ENCODE results near the gene BDKRB1. TPM values are rescaled to one million over a fixed set of nuclear protein-coding genes. Genes with fewer than 3 reads are reported as not detected.
A peak's percentile ranks its signal among the peaks of the same experiment; 100 is the strongest.

The BDKRB1 gene
- total RNA-seq (not detected), polyA plus RNA-seq (not detected), total RNA-seq (0 reads per million in 6 experiments)

DNA sequence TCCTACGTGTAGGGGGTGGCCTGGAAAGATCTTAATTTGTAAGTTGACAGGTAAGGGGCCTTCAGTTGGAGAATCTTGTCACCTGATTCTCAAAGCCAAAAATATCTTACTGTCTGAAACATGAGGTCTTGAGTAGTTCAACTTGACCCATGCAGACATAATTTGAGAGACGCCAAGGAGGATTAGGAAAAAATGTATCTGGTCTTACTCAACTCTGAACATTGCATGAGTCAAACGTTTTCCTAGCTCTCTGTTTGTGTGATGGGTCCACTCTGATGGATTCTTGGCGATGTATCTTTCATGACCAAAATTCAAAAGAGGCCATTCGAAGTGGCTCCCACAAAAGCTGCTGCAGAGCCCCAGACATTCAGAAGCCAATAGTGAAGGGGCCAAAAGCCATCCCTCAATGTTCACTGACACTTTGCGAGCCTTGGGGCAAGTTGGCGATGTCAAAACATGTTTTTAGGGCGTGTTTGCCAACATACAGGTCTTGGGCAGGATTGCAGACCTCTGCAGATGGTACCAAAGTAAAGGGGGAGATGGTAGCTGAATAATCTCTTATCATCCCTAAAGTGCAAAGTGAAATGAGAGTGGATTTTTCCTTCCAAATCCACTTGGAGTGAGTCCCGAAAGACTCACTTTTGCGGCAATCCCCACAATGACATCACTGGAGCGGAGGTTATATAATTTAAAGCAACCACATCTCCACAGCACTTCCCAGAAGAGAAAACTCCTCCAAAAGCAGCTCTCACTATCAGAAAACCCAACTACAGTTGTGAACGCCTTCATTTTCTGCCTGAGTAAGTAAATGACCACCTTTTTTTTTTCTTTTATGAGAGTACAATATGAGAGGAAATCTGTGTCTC lies at the start of gene BDKRB1:
Gene BDKRB1, plus strand, starts transcription at position 710 of the 866 bp plus-strand sequence. CDS start 7,473 bp downstream, outside the sequence.
- H3K4me3 Mint-ChIP-seq: no peak within 1 kb of the TSS
- H3K27ac Mint-ChIP-seq: no peak within 1 kb of the TSS
- peaks cover 18 to 71% (median 44%) of the 10 kb centered on the region in 5 donors for H3K27me3 Mint-ChIP-seq
- no peak for ATAC-seq
- H3K36me3 Mint-ChIP-seq: no peaks in the 10 kb centered on the region
- no peak for DNase-seq
- POLR2A ChIA-PET: no interaction called here
- H3K9me3 Mint-ChIP-seq: no peaks in the 10 kb centered on the region
- no peaks in the 10 kb centered on the region for H3K4me1 Mint-ChIP-seq

DNA sequence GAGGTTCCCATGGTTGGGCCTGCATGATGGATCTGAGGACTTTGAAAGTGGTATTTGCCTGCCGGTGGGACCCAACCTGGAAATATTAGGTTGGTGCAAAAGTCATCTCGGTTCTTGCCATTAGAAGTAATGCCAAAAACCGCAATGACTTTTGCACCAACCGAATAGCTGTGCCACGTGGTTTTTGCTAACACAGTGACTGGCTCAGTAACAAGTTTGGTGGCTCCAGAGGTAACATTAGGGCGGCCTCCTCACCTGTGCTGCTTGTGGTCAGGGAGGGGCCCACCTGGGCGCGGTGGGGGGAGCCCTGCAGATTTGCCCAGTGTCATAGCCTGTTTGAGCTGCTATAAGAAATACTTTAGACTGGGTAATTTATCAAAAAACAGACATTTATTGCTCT lies 49.5 kb upstream of the BDKRB1 start:
- POLR2A ChIA-PET: no interaction called here
- ATAC-seq: no peak
- H3K27me3 Mint-ChIP-seq: peaks cover 26 to 59% (median 38%) of the 10 kb centered on the region in 5 donors
- no peak for DNase-seq
- peaks cover 5 to 7% (median 6%) of the 10 kb centered on the region in 4 donors for H3K4me1 Mint-ChIP-seq
- H3K4me3 Mint-ChIP-seq: no peak overlapping the region
- peaks cover 0 to 4% (median 0%) of the 10 kb centered on the region in 9 donors for H3K9me3 Mint-ChIP-seq
- H3K36me3 Mint-ChIP-seq: peaks cover 0 to 4% (median 0%) of the 10 kb centered on the region in 3 donors
- no peak overlapping the region for H3K27ac Mint-ChIP-seq

DNA sequence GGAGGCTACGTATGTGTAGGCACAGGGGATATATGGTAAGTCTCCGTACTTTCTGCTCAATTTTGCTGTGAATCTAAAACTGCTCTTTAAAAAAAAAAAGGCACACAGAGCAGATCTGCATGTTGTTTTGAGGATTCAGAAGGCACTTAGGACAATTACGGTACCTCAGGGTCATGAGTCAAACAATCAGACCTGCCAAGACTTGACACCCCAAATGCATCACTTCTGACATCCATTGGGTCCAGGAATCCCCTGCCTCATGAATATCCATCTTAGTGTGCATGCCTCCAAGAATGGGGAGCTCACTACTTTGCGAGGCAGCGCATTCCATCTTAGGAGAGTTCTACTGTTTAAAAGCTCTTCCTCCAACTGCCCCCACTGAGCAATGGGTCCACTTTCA lies 48.3 kb upstream of the BDKRB1 start:
- POLR2A ChIA-PET: no interaction called here
- ATAC-seq (no peak), DNase-seq (no peak)
- H3K4me3 Mint-ChIP-seq: no peak overlapping the region
- no peak overlapping the region for H3K27ac Mint-ChIP-seq
- peaks cover 19 to 47% (median 28%) of the 10 kb centered on the region in 5 donors for H3K27me3 Mint-ChIP-seq
- H3K9me3 Mint-ChIP-seq: peaks cover 0 to 15% (median 9%) of the 10 kb centered on the region in 9 donors
- H3K36me3 Mint-ChIP-seq: peaks cover 0 to 14% (median 0%) of the 10 kb centered on the region in 3 donors
- H3K4me1 Mint-ChIP-seq: peaks cover 5 to 7% (median 5%) of the 10 kb centered on the region in 4 donors

DNA sequence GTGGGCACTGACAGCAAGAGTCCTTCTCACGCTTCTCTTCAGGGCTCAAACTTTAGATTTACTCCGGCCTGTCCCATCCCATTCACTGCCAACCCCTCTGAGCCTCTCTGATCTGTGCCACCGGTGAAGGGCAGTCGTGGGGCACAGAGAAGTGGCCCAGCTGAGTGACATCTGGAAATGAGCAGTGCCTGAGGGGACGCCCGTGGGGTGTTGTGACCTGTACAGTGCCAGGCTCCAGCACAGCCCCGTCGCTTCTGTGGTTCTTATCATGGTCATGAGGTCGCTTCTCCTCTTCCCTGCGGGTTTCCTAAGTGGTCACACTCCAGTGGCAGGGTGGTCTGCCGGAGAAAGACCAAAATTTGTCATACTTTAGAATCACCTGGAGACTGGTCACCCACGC lies 47.3 kb upstream of the BDKRB1 start:
- Mint-ChIP-seq H3K36me3 (peaks cover 0 to 10% (median 0%) of the 10 kb centered on the region in 3 donors), H3K27me3 (peaks cover 11 to 37% (median 20%) of the 10 kb centered on the region in 5 donors), H3K27ac (no peak overlapping the region), H3K4me1 (peaks cover 4 to 7% (median 5%) of the 10 kb centered on the region in 4 donors), H3K9me3 (peaks cover 0 to 21% (median 9%) of the 10 kb centered on the region in 9 donors), H3K4me3 (no peak overlapping the region)
- POLR2A ChIA-PET: no interaction called here
- no peak for DNase-seq
- ATAC-seq: no peak

DNA sequence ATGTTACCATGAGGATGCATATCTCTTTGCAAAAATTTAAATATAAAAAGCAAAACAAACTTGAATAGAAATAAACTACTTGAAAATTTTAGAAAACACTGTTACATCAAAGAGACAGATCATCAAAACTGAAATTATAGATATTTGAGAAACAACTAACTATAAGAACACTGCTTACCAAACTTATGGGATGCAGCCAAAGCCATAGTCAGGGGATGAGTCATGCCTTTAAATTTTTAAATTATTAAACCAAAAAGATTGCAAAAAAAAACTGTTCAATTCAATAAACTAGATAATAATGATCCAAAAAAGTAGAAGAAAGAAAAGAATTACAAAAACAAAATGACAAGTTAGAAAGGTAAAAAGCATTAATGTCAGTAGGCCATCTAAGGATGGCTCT lies 43.9 kb upstream of the BDKRB1 start:
- peaks cover 5 to 30% (median 11%) of the 10 kb centered on the region in 5 donors for H3K27me3 Mint-ChIP-seq
- POLR2A ChIA-PET: no interaction called here
- no peak for DNase-seq
- H3K4me1 Mint-ChIP-seq: no peaks in the 10 kb centered on the region
- ATAC-seq: no peak
- H3K4me3 Mint-ChIP-seq: no peak overlapping the region
- H3K27ac Mint-ChIP-seq: no peak overlapping the region
- H3K36me3 Mint-ChIP-seq: peaks cover 0 to 10% (median 0%) of the 10 kb centered on the region in 3 donors
- peaks cover 0 to 21% (median 9%) of the 10 kb centered on the region in 9 donors for H3K9me3 Mint-ChIP-seq

DNA sequence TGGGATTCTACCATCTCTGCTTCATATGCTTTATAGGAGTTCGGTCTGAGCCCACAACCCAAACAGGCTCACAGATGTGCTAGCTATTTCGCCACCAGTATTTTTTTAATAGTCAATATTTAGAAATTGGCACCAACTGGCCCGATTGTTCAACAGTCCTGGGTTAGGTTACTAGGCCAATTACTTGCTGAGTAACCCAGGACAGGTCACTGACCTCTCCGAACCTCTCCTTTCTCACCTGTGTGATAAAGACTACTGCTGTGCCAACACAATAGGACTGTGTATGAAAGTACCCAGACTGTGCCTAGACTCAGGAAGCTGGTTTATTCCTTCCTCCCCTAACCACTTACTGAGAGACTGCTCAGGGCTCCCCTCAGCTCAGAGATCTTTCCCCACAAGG lies 43.1 kb upstream of the BDKRB1 start:
- peak overlapping the region in 1 of 10 donors; percentile 5 for H3K27ac Mint-ChIP-seq
- peaks cover 3 to 22% (median 5%) of the 10 kb centered on the region in 5 donors for H3K27me3 Mint-ChIP-seq
- ATAC-seq: no peak
- no peaks in the 10 kb centered on the region for H3K4me1 Mint-ChIP-seq
- H3K36me3 Mint-ChIP-seq: peaks cover 0 to 10% (median 0%) of the 10 kb centered on the region in 3 donors
- H3K9me3 Mint-ChIP-seq: peaks cover 0 to 21% (median 9%) of the 10 kb centered on the region in 9 donors
- DNase-seq: no peak
- no peak overlapping the region for H3K4me3 Mint-ChIP-seq
- POLR2A ChIA-PET: no interaction called here

DNA sequence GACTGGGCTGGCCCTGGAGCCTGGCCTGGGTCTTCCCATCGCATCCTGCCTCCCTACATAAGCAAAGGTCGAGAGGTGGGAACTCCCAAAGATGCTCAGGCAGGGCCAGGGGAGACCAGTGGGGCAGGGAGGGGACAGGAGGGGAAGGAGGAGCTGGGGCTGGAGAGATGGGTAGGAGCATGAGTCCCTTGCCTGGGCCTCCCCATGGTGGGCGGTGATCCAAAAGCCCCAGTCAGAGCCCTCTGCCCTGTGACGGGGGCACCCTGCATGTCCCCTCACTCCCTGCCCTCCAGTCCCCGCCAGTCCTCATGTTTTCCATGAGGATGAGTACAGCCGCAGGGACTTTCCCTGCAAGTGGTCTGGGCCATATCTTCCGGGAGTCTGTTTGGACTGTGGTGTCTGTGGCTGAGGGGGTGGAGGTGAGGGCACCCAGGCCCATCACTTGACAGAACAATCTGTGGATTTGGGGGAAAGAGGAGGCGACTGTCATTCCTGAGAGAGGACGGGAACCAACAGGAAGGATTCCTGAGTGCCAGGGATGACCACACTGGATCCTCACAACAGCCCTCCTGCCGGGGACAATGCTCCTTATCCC lies 42.0 kb upstream of the BDKRB1 start:
- DNase-seq (no peak), ATAC-seq (no peak)
- Mint-ChIP-seq H3K4me1 (no peaks in the 10 kb centered on the region), H3K4me3 (no peak overlapping the region), H3K36me3 (peaks cover 0 to 10% (median 0%) of the 10 kb centered on the region in 3 donors), H3K27ac (no peak overlapping the region), H3K9me3 (peaks cover 0 to 21% (median 9%) of the 10 kb centered on the region in 9 donors), H3K27me3 (peaks cover 0 to 12% (median 5%) of the 10 kb centered on the region in 5 donors)
- POLR2A ChIA-PET: no interaction called here

DNA sequence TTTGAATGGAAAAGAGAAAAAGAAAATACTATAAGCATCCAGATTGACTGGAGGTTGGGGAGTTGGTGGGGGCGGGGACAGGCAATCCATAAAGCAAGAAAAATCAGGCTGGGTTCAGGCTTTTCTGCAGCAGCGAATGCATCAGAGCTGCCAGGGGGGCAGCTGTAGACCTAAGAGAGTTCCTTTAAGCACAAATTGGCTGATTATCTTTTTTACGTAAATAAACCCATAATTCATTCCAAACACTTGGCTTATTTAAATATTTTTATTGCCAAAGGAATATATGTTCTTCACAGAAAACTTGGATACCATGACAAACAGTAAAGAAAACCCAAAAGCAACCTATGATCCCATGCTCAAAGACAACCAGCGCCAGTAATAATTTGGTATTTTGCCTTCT lies 41.2 kb upstream of the BDKRB1 start:
- H3K36me3 Mint-ChIP-seq: peaks cover 0 to 10% (median 0%) of the 10 kb centered on the region in 3 donors
- no peak overlapping the region for H3K27ac Mint-ChIP-seq
- ATAC-seq: no peak
- peaks cover 0 to 21% (median 9%) of the 10 kb centered on the region in 9 donors for H3K9me3 Mint-ChIP-seq
- DNase-seq: no peak
- POLR2A ChIA-PET: no interaction called here
- H3K4me1 Mint-ChIP-seq: no peaks in the 10 kb centered on the region
- peaks cover 1 to 8% (median 3%) of the 10 kb centered on the region in 5 donors for H3K27me3 Mint-ChIP-seq
- no peak overlapping the region for H3K4me3 Mint-ChIP-seq

DNA sequence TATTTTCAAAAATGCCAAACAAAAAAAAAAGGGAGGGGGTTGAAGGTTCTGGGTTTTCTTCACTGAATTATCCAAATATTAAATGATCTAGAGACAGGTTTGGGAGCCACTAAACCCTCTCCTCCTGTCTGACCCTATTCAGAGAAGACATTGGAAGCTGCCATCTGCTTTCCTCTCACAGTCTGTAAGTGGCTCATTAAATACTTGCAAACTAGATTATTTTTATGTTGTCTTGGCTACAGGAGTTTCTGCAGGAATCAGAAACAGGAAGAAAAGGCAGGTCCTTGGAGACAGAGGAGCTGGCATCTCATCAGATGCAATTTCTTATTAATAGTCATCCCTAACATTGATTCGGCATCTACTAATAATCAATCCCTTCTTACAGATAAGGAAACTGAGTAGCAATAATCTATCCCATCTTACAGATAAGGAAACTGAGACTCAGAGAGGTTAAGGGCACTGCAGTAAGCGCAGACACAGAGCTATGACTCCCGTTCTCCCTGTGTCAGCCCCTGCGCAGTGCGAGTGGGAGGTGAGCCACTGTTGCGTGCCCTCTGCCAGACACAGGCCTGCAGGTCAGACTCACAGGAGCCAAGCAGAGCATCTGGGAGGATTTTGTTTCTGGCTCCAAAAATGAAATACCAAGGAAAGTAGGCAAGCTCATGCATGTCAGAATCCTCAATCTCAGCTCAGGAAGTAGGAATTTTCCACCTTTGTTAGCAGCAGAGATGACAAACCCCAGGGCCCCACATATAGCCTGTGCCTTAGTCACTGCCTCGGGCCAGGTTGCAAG lies 40.4 kb upstream of the BDKRB1 start:
- H3K4me1 Mint-ChIP-seq: no peaks in the 10 kb centered on the region
- H3K9me3 Mint-ChIP-seq: peaks cover 0 to 21% (median 9%) of the 10 kb centered on the region in 9 donors
- H3K4me3 Mint-ChIP-seq: no peak overlapping the region
- ATAC-seq: no peak
- peaks cover 1 to 16% (median 6%) of the 10 kb centered on the region in 5 donors for H3K27me3 Mint-ChIP-seq
- peak overlapping the region in 1 of 10 donors; percentile 30 for H3K27ac Mint-ChIP-seq
- no peak for DNase-seq
- H3K36me3 Mint-ChIP-seq: peaks cover 0 to 10% (median 0%) of the 10 kb centered on the region in 3 donors
- POLR2A ChIA-PET: interaction anchor here (0.6 kb wide), 1 partner anchor 1634 kb away, joined by 3 read pairs; no protein-coding TSS in a partner anchor

DNA sequence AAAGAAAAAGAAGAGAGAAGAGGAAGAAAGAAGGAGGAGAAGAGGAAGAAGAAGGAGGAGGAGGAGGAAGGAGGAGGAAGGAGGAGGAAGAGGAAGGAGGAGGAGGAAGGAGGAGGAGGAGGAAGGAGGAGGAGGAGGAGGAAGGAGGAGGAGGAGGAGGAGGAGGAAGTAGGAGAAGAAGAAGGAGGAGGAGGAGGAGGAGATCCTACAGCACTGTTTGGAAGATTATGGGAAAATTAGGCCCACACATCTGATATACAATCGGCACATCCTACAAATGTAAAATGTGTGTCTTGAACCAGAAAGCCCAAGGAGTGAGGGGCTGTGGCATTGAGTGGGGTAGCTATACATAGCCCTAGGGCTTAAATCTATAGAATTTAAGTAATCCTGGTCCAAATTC lies 39.4 kb upstream of the BDKRB1 start:
- Mint-ChIP-seq H3K27ac (no peak overlapping the region), H3K4me3 (no peak overlapping the region), H3K36me3 (peaks cover 0 to 10% (median 0%) of the 10 kb centered on the region in 3 donors), H3K27me3 (peaks cover 3 to 26% (median 15%) of the 10 kb centered on the region in 5 donors), H3K9me3 (peaks cover 0 to 17% (median 8%) of the 10 kb centered on the region in 9 donors), H3K4me1 (no peaks in the 10 kb centered on the region)
- ATAC-seq (no peak), DNase-seq (no peak)
- POLR2A ChIA-PET: no interaction called here

DNA sequence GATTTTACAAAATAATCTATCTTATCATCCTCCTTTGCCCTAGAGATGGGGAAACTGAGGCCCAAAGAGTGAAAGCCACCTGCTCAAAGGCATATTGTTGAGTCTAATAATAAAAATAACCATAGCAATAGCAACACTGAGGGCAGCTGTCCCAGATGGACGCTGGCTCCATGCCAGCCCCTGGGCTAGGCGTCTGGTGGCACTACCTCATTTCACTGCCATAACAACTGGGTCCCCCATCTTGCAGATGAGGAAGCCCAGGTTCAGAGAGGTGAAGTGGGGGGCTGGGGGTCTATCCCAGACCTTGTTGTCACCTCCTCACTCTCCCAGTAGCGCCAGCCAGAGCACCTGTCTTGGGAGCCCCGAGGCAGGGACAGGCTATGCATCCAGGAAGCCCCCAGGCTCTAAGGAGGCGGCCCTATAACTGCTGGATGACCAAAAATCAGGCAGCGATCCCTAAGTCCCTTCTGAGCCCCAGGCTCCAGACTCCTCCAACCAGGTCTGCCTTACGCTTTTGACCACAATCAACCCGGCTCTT lies 38.6 kb upstream of the BDKRB1 start:
- peaks cover 3 to 31% (median 15%) of the 10 kb centered on the region in 5 donors for H3K27me3 Mint-ChIP-seq
- H3K27ac Mint-ChIP-seq: no peak overlapping the region
- peaks cover 0 to 9% (median 4%) of the 10 kb centered on the region in 9 donors for H3K9me3 Mint-ChIP-seq

DNA sequence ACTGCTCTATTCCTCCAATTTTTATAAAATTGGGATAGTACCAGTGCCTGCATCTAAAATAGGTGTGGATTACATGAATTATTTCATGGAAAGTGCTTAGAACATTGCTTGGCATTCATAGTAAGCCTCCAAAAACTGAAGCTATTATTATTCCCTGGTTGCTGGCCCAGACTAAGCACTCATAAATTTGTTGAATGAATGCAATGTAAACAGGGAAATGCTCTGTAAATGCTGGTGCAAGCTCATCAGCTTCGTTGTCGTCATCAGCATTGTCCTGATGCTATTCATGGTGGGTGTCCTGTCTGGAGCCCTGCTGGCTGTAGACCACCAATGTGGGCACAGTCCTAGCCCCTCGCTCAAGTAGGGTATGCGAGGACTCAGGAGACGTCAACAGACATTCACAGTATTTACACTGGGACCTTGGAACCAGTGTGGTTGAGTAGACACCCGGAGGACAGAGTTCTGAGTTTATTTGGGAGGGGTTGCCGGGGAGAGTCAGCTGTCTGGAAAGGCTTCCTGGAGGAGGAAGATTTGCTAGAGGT lies 34.8 kb upstream of the BDKRB1 start:
- no peak overlapping the region for H3K27ac Mint-ChIP-seq
- peaks cover 3 to 37% (median 20%) of the 10 kb centered on the region in 5 donors for H3K27me3 Mint-ChIP-seq
- POLR2A ChIA-PET: no interaction called here
- DNase-seq (no peak), ATAC-seq (no peak)
- H3K9me3 Mint-ChIP-seq: no peaks in the 10 kb centered on the region
- no peaks in the 10 kb centered on the region for H3K4me1 Mint-ChIP-seq
- H3K36me3 Mint-ChIP-seq: no peaks in the 10 kb centered on the region
- H3K4me3 Mint-ChIP-seq: no peak overlapping the region

More for the DNA sequence above, 38.6 kb upstream of the BDKRB1 start:
- ATAC-seq: no peak
- Mint-ChIP-seq H3K36me3 (peaks cover 0 to 2% (median 0%) of the 10 kb centered on the region in 3 donors), H3K4me1 (no peaks in the 10 kb centered on the region), H3K4me3 (no peak overlapping the region)
- POLR2A ChIA-PET: no interaction called here
- no peak for DNase-seq

All from naive thymus-derived CD8-positive, alpha-beta T cell (primary cell).